Body of pancreas (tissue), 2 donors: ENCODE measurements around the gene BRAP. TPM values are rescaled to one million over a fixed set of nuclear protein-coding genes. Genes with fewer than 3 reads are reported as not detected.

Experiments
- total RNA-seq, 2 donors: library from RNA; depleted of rRNA; stranded (reverse); fragments of >200 nt; gene quantifications; one replicate each; pipeline ENCODE4 v1.1.0, GENCODE V29; 2016

The BRAP gene
- total RNA-seq, 2 donors from 2014 or later, result 5.6 to 8.8 TPM

Other genes starting within 250 kb of the BRAP start
- 10 to 100 TPM; 37.1 to 55.4 TPM for gene ATXN2, start 86.6 kb downstream of the BRAP start, total RNA-seq
- gene ACAD10, start 97 bp upstream of the BRAP start, total RNA-seq, result 10 to 100 TPM; 20.8 to 35.3 TPM
- 10 to 100 TPM; 48.8 to 57.3 TPM for gene ALDH2, start 81.0 kb upstream of the BRAP start, total RNA-seq
- 10 to 100 TPM; 17.1 to 43.2 TPM for gene MAPKAPK5, start 156.3 kb upstream of the BRAP start, total RNA-seq